ENCODE data around the gene CACNA2D2.
A peak's percentile ranks its signal among the peaks of the same experiment; 100 is the strongest.

Gene CACNA2D2

DNA sequence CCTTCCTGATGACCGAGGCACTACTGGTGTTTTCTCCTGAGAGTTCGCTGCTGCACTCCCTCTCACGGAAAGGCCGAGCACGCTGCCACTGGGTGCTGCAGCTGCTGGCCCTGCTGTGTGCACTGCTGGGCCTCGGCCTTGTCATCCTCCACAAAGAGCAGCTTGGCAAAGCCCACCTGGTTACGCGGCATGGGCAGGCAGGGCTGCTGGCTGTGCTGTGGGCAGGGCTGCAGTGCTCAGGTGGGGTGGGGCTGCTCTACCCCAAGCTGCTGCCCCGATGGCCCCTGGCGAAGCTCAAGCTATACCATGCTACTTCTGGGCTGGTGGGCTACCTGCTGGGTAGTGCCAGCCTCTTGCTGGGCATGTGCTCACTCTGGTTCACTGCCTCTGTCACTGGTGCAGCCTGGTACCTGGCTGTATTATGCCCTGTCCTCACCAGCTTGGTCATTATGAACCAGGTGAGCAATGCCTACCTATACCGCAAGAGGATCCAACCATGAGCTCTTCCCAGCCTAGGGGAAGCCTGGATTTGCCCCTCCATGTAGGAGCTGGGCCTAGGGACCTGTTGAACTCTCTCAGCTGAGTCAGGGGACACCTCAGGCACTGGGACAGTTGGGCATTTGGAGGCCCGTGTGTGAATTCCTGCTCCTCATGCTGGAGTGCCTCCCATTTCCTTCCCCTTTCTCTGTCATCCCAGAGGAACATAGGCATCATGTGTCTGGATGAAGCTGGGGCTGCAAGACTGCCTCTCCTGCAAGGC, 150.0 kb downstream of the CACNA2D2 start (continued):
- TF ChIP-seq ZNF391 (tag by site-specific recombination; IDR thresholded peaks at IDR 0.05; ENCODE audit: borderline replicate concordance, low read depth) (no peak), ZNF544 (tag by site-specific recombination; IDR thresholded peaks at IDR 0.05) (no peak), ZNF354C (tag by site-specific recombination; IDR thresholded peaks at IDR 0.05; ENCODE audit: borderline replicate concordance, low read depth) (no peak), ZFP41 (tag by site-specific recombination; IDR thresholded peaks at IDR 0.05; ENCODE audit: borderline replicate concordance) (no peak)
- TF ChIP-seq, protein P1, sequence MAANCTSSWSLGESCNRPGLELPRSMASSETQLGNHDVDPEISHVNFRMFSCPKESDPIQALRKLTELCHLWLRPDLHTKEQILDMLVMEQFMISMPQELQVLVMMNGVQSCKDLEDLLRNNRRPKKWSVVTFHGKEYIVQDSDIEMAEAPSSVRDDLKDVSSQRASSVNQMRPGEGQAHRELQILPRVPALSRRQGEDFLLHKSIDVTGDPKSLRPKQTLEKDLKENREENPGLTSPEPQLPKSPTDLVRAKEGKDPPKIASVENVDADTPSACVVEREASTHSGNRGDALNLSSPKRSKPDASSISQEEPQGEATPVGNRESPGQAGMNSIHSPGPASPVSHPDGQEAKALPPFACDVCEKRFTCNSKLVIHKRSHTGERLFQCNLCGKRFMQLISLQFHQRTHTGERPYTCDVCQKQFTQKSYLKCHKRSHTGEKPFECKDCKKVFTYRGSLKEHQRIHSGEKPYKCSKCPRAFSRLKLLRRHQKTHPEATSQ (tag by site-specific recombination; IDR thresholded peaks at IDR 0.05), result no peak

DNA sequence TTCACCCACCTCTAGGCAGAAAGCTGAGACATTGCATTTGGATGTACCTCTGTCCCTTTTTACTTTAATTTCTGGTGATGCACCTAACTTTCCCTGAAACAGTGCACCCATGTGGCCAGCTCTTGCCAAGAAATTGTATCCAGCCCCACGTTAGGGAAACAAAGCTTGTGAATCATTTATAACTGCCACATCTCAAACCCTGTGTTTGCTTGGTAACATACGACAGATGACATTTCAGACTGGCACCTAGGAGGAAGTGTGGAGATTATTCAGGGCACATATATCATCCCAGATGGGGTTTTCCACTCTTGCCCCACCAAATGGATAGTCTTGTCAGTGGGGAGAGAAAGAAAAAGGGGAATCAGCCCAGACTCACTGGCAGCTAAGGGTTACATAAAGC, 150.7 kb downstream of the CACNA2D2 start:
- Histone ChIP-seq H3K4me3 (ENCODE audit: low read depth, low read length) (no peak overlapping the region), H3K36me3 (ENCODE audit: control insufficient read depth in 2 of 2, insufficient read depth in 1 of 2, low read length in 2 of 2) (peaks cover 0 to 69% of the 10 kb centered on the region in 2 experiments; a peak in 1 of 3 replicates), H3K4me1 (ENCODE audit: control insufficient read depth, insufficient read depth, low read length) (no peaks in the 10 kb centered on the region), H3K9me3 (ENCODE audit: control insufficient read depth, insufficient read depth, low read depth, low read length) (no peaks in the 10 kb centered on the region), H3K27ac (ENCODE audit: extremely low read depth, low read depth, low read length) (peak overlapping the region; percentile 27; the same call in 1 of the 2 replicates)
- ChIA-PET CTCF (interaction anchor here (0.6 to 0.9 kb wide), 3 partner anchors 8 to 1036 kb away, joined by 3 to 5 read pairs (median 4); no protein-coding TSS in a partner anchor), POLR2A (interaction anchor here (0.6 to 3.1 kb wide), 6 partner anchors 9 to 1147 kb away, joined by 3 to 23 read pairs (median 6); partner anchors contain the start of genes DCAF1, GMPPB, HEMK1 and HYAL3)
- TF ChIP-seq SETDB1 (IDR thresholded peaks at IDR 0.05; ENCODE audit: insufficient read length, low read length), result no peak
- no peak for TF ChIP-seq ZBTB8A (tag by site-specific recombination; IDR thresholded peaks at IDR 0.05)
- TF ChIP-seq ZBTB7A (tag by site-specific recombination; IDR thresholded peaks at IDR 0.05; ENCODE audit: low read depth), result no peak
- TF ChIP-seq CTCF (tag by site-specific recombination; IDR thresholded peaks at IDR 0.05), result peak; percentile 22; the same call in 1 of the 2 replicates

DNA sequence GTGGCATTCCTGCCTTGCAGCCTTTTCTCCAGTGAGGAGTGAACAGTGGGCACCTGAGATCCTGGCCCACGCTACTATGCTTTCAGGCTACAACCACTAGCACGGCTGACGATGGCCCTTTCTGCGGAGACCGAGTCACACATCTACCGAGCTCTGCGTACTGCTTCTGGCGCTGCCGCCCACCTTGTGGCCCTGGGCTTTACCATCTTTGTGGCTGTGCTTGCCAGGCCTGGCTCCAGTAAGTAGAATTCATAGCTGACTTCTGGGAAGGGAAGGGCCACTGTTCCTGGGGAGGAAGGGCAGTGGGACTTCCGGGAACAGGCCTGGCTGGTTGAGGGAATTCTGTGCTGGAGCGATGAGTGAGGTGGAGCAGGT, 152.1 kb downstream of the CACNA2D2 start:
- ChIA-PET CTCF (interaction anchor here (5.3 kb wide), 1 partner anchor 199 kb away, joined by 27 read pairs; no protein-coding TSS in a partner anchor), POLR2A (interaction anchor here (1.2 to 5.3 kb wide), 3 partner anchors 15 to 218 kb away, joined by 3 to 51 read pairs (median 10); partner anchors contain the start of genes HEMK1, HYAL3 and NAA80)
- Histone ChIP-seq H3K9me3 (ENCODE audit: control insufficient read depth, insufficient read depth, low read depth, low read length) (no peaks in the 10 kb centered on the region), H3K27ac (ENCODE audit: extremely low read depth, low read depth, low read length) (no peak overlapping the region; the same call in 1 of the 2 replicates), H3K4me1 (ENCODE audit: control insufficient read depth, insufficient read depth, low read length) (peaks cover 2% of the 10 kb centered on the region; the same call in 1 of the 2 replicates), H3K4me3 (ENCODE audit: low read depth, low read length) (peak overlapping the region; percentile 72), H3K36me3 (ENCODE audit: control insufficient read depth in 2 of 2, insufficient read depth in 1 of 2, low read length in 2 of 2) (peaks cover 0 to 64% of the 10 kb centered on the region in 2 experiments; a peak in 1 of 3 replicates)
- TF ChIP-seq HOXD13 (CRISPR knock-in tag; IDR thresholded peaks at IDR 0.05; ENCODE audit: borderline replicate concordance), result no peak
- no peak for TF ChIP-seq ZNF701 (tag by site-specific recombination; IDR thresholded peaks at IDR 0.05)
- TF ChIP-seq ZNF600 (tag by site-specific recombination; IDR thresholded peaks at IDR 0.05), result 0 out of 2 replicates have a peak, but pooled peaks have one; percentile 15
- no peak for TF ChIP-seq ZNF16 (tag by site-specific recombination; IDR thresholded peaks at IDR 0.05; ENCODE audit: low read depth)
- 0 out of 2 replicates have a peak, but pooled peaks have one; percentile 12 for TF ChIP-seq IKZF3 (tag by site-specific recombination; IDR thresholded peaks at IDR 0.05)
- TF ChIP-seq, protein P2, sequence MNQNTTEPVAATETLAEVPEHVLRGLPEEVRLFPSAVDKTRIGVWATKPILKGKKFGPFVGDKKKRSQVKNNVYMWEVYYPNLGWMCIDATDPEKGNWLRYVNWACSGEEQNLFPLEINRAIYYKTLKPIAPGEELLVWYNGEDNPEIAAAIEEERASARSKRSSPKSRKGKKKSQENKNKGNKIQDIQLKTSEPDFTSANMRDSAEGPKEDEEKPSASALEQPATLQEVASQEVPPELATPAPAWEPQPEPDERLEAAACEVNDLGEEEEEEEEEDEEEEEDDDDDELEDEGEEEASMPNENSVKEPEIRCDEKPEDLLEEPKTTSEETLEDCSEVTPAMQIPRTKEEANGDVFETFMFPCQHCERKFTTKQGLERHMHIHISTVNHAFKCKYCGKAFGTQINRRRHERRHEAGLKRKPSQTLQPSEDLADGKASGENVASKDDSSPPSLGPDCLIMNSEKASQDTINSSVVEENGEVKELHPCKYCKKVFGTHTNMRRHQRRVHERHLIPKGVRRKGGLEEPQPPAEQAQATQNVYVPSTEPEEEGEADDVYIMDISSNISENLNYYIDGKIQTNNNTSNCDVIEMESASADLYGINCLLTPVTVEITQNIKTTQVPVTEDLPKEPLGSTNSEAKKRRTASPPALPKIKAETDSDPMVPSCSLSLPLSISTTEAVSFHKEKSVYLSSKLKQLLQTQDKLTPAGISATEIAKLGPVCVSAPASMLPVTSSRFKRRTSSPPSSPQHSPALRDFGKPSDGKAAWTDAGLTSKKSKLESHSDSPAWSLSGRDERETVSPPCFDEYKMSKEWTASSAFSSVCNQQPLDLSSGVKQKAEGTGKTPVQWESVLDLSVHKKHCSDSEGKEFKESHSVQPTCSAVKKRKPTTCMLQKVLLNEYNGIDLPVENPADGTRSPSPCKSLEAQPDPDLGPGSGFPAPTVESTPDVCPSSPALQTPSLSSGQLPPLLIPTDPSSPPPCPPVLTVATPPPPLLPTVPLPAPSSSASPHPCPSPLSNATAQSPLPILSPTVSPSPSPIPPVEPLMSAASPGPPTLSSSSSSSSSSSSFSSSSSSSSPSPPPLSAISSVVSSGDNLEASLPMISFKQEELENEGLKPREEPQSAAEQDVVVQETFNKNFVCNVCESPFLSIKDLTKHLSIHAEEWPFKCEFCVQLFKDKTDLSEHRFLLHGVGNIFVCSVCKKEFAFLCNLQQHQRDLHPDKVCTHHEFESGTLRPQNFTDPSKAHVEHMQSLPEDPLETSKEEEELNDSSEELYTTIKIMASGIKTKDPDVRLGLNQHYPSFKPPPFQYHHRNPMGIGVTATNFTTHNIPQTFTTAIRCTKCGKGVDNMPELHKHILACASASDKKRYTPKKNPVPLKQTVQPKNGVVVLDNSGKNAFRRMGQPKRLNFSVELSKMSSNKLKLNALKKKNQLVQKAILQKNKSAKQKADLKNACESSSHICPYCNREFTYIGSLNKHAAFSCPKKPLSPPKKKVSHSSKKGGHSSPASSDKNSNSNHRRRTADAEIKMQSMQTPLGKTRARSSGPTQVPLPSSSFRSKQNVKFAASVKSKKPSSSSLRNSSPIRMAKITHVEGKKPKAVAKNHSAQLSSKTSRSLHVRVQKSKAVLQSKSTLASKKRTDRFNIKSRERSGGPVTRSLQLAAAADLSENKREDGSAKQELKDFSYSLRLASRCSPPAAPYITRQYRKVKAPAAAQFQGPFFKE (tag by site-specific recombination; IDR thresholded peaks at IDR 0.05; ENCODE audit: borderline replicate concordance), result no peak
- TF ChIP-seq, protein P3, sequence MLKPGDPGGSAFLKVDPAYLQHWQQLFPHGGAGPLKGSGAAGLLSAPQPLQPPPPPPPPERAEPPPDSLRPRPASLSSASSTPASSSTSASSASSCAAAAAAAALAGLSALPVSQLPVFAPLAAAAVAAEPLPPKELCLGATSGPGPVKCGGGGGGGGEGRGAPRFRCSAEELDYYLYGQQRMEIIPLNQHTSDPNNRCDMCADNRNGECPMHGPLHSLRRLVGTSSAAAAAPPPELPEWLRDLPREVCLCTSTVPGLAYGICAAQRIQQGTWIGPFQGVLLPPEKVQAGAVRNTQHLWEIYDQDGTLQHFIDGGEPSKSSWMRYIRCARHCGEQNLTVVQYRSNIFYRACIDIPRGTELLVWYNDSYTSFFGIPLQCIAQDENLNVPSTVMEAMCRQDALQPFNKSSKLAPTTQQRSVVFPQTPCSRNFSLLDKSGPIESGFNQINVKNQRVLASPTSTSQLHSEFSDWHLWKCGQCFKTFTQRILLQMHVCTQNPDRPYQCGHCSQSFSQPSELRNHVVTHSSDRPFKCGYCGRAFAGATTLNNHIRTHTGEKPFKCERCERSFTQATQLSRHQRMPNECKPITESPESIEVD (tag by site-specific recombination; IDR thresholded peaks at IDR 0.05), result no peak

Data from HEK293 (cell line).